ENCODE data around the gene SGSH.

The SGSH gene

DNA sequence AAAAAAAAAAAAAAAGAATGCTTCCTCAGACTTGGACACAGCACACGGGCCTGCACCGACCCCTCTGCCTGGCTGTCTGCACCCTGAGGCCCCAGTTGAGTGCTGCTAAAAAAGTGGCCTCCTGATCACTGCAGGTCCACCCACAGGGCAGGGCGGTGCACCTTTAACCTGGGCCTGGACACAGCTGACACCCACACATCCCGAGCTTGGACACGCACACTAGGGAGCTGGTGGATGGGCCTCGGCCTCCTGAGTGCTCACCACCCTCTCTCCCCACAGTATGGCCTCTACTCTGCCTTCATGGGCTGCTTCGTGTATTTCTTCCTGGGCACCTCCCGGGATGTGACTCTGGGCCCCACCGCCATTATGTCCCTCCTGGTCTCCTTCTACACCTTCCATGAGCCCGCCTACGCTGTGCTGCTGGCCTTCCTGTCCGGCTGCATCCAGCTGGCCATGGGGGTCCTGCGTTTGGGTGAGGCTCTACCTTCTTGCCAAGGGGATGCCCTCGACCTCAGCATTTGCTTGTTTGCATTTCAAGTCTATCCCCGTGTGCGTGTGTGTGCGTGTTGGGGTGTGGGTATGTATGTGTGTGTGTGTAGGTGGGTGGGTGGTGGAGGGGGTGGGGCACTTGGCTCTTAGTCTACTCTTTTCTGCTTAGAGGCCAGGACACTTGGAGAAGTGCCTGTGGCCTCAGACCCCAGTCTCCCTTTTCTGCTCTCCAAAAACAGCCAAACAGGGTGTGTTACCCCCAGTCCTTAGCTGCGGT is 2.4 kb upstream of the SGSH start:
- no peak overlapping the region for H3K9ac ChIP-seq (ENCODE audit: low read depth, low read length)
- no peaks in the 10 kb centered on the region for H3K27me3 ChIP-seq (ENCODE audit: control insufficient read depth, insufficient read depth, low read length)
- no peaks in the 10 kb centered on the region for H3K9me3 ChIP-seq (ENCODE audit: control insufficient read depth, insufficient read depth, low read length)
- no peak overlapping the region for H3K4me3 ChIP-seq (ENCODE audit: low read depth, low read length)
- peaks cover 8% of the 10 kb centered on the region for H3K36me3 ChIP-seq (ENCODE audit: control insufficient read depth, insufficient read depth, low read length)
- H3K4me1 ChIP-seq (ENCODE audit: control insufficient read depth, insufficient read depth, low read length) = peaks cover 7% of the 10 kb centered on the region

DNA sequence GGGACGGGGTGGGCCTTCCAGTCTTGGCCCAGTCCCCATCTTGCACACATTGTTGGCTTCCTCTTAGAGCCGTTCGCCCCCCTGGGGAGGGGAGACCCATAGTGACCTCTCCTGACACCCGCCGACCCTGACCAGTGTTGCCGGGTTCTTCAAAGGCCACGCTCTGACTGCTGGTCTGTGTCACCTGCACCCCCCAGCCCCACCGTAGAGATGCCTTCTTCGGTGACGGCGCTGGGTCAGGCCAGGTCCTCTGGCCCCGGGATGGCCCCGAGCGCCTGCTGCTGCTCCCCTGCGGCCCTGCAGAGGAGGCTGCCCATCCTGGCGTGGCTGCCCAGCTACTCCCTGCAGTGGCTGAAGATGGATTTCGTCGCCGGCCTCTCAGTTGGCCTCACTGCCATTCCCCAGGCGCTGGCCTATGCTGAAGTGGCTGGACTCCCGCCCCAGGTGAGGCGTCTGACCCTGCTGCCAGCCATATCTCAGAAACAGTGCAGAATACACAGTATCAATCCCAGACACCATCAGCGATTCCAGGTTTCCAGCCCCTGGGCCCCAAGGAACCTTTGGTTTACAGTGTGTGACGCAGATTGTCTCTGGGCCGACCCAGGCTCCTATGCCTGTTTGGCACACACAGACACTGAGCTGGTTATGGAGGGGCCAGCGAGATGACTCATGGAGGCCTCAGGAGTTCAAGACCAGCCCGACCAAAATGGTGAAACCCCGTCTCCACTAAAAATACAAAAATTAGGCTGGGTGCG is 1.4 kb upstream of the SGSH start:
- peak overlapping the region; percentile 90 for H3K4me3 ChIP-seq (ENCODE audit: low read depth, low read length)
- H3K9ac ChIP-seq (ENCODE audit: low read depth, low read length) = peak overlapping the region; percentile 47
- peaks cover 7% of the 10 kb centered on the region for H3K4me1 ChIP-seq (ENCODE audit: control insufficient read depth, insufficient read depth, low read length)
- peaks cover 16% of the 10 kb centered on the region for H3K36me3 ChIP-seq (ENCODE audit: control insufficient read depth, insufficient read depth, low read length)
- H3K9me3 ChIP-seq (ENCODE audit: control insufficient read depth, insufficient read depth, low read length) = no peaks in the 10 kb centered on the region
- H3K27me3 ChIP-seq (ENCODE audit: control insufficient read depth, insufficient read depth, low read length) = no peaks in the 10 kb centered on the region

DNA sequence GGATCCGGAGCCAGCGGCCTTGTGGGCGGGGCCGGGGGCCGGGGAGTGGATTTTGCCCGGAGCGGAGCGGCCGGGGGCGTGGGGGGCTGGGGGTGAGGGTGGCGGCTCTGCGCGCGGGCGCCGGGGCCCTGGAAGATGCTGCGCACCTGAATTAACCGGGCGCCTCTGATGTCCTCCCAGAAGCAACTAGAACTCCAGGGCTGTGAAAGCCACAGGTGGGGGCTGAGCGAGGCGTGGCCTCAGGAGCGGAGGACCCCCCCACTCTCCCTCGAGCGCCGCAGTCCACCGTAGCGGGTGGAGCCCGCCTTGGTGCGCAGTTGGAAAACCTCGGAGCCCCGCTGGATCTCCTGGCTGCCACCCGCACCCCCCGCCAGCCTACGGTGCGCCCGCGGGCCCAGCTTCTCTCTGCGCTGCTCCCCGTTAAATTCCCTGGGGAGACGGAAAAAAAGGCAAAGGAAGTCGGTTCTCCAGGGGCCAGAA is 643 bp upstream of the SGSH start:
- peak overlapping the region; percentile 47 for H3K9ac ChIP-seq (ENCODE audit: low read depth, low read length)
- H3K4me1 ChIP-seq (ENCODE audit: control insufficient read depth, insufficient read depth, low read length) = peaks cover 7% of the 10 kb centered on the region
- H3K27me3 ChIP-seq (ENCODE audit: control insufficient read depth, insufficient read depth, low read length) = no peaks in the 10 kb centered on the region
- peak overlapping the region; percentile 90 for H3K4me3 ChIP-seq (ENCODE audit: low read depth, low read length)
- no peaks in the 10 kb centered on the region for H3K9me3 ChIP-seq (ENCODE audit: control insufficient read depth, insufficient read depth, low read length)
- H3K36me3 ChIP-seq (ENCODE audit: control insufficient read depth, insufficient read depth, low read length) = peaks cover 21% of the 10 kb centered on the region

DNA sequence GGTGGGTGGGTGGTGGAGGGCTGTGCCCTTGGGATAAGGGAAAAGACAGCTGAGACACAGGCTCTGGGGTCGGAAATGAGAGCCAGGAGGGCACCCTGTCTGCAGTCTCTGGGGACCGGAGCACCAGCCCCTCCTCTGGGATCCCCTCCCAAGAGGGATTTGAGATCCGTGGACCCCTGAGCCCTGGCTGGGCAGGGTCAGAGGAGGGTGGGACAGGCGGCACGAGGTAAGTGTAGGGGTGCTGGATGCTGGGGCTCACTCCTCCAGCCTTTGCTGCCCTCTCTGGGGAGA is 425 bp downstream of the SGSH start:
- Histone ChIP-seq H3K4me3 (ENCODE audit: low read depth, low read length) (peak overlapping the region; percentile 90), H3K4me1 (ENCODE audit: control insufficient read depth, insufficient read depth, low read length) (peaks cover 4% of the 10 kb centered on the region), H3K9me3 (ENCODE audit: control insufficient read depth, insufficient read depth, low read length) (no peaks in the 10 kb centered on the region), H3K9ac (ENCODE audit: low read depth, low read length) (peak overlapping the region; percentile 81), H3K27me3 (ENCODE audit: control insufficient read depth, insufficient read depth, low read length) (no peaks in the 10 kb centered on the region), H3K36me3 (ENCODE audit: control insufficient read depth, insufficient read depth, low read length) (peaks cover 22% of the 10 kb centered on the region)

DNA sequence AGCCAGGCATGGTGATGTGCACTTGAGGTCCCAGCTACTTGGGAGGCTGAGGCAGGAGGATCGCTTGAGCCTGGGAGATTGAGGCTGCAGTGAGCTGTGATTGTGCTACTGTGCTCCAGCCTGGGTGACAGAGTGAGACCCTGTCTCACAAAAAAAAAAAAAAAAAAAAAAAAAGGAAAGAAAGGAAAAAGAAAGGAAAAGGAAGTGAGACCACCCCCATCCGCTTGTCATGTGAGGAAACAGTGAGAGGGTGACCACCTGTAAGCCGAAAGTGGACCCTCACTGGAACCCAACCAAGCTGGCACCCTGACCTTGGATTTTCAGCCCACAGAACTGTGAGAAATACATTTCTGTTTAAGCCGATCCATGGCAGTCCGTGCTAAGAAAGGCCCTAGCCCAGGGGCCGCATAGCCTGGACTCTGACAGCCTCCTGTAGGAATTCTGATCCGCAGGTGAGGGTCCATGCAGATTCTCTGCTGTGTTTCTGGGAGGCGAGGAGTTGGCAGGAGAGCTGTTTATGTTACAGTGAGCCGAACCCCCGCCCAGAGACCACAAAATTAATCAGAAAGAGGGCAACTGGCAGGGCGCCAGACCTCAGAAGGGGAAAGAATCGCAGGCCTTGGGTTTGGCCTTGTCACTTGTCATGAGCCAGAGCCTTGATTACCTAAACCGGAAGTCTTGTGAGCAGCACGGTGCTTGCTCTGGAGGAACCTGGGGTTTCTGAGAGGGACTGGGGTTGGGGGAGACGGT is 945 bp downstream of the SGSH start:
- Histone ChIP-seq H3K36me3 (ENCODE audit: control insufficient read depth, insufficient read depth, low read length) (peaks cover 22% of the 10 kb centered on the region), H3K27me3 (ENCODE audit: control insufficient read depth, insufficient read depth, low read length) (no peaks in the 10 kb centered on the region), H3K4me3 (ENCODE audit: low read depth, low read length) (peak overlapping the region; percentile 90), H3K9me3 (ENCODE audit: control insufficient read depth, insufficient read depth, low read length) (no peaks in the 10 kb centered on the region), H3K9ac (ENCODE audit: low read depth, low read length) (peak overlapping the region; percentile 81), H3K4me1 (ENCODE audit: control insufficient read depth, insufficient read depth, low read length) (peaks cover 4% of the 10 kb centered on the region)

DNA sequence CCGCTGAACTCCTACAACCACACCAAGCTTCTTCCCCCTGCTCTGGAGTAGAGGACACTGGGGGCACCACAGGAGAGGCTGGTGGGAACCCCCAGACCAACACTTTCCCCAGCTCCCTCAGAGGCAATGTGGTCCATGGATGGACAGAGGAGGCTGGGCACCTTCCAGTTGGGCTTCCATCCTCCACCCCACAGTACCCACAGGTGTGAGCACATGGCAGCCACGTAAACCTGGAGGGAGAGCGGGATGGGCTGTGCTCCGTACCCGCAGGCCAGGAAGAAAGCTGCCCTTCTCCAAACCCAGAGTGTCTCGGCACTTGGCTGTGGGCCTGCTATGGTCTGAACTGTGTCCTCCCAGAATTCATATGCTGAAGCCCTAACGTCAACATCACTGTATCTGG is 1.7 kb downstream of the SGSH start:
- H3K9ac ChIP-seq (ENCODE audit: low read depth, low read length) = no peak overlapping the region
- H3K27me3 ChIP-seq (ENCODE audit: control insufficient read depth, insufficient read depth, low read length) = no peaks in the 10 kb centered on the region
- no peaks in the 10 kb centered on the region for H3K9me3 ChIP-seq (ENCODE audit: control insufficient read depth, insufficient read depth, low read length)
- H3K4me1 ChIP-seq (ENCODE audit: control insufficient read depth, insufficient read depth, low read length) = peaks cover 4% of the 10 kb centered on the region
- H3K36me3 ChIP-seq (ENCODE audit: control insufficient read depth, insufficient read depth, low read length) = peaks cover 22% of the 10 kb centered on the region
- H3K4me3 ChIP-seq (ENCODE audit: low read depth, low read length) = no peak overlapping the region

DNA sequence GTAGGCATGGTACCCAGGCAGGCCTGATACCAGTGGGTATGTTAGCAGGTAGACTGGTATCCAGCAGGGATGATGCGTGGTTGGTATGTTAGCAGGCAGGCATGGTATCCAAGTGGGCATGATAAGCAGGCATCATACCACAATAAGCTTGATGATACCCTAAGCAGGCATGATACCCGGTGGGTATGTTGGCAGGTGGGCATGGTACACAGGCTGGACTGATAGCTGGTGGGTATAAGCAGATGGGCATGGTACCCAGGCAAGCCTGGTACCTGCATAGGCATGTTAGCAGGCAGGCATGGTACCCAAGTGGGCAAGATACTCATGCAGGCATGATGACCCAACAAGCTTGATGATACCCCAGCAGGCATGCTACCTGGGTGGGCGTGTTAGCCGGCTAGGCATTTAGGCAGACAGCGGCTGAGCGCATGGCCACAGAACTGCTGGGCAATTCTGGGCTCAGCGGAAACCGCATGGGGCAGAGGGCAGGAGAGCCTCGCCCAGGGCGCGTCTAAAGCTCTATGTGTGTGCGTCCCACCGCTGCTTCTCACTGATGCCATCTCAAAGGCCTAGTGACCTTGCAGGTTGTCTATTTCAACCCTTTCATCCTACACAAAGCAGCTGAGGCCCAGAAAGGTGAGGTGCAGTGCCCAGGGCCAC is 2.3 kb downstream of the SGSH start:
- peaks cover 17% of the 10 kb centered on the region for H3K36me3 ChIP-seq (ENCODE audit: control insufficient read depth, insufficient read depth, low read length)
- H3K9ac ChIP-seq (ENCODE audit: low read depth, low read length) = no peak overlapping the region
- peaks cover 4% of the 10 kb centered on the region for H3K4me1 ChIP-seq (ENCODE audit: control insufficient read depth, insufficient read depth, low read length)
- no peaks in the 10 kb centered on the region for H3K9me3 ChIP-seq (ENCODE audit: control insufficient read depth, insufficient read depth, low read length)
- H3K4me3 ChIP-seq (ENCODE audit: low read depth, low read length) = no peak overlapping the region
- no peaks in the 10 kb centered on the region for H3K27me3 ChIP-seq (ENCODE audit: control insufficient read depth, insufficient read depth, low read length)

DNA sequence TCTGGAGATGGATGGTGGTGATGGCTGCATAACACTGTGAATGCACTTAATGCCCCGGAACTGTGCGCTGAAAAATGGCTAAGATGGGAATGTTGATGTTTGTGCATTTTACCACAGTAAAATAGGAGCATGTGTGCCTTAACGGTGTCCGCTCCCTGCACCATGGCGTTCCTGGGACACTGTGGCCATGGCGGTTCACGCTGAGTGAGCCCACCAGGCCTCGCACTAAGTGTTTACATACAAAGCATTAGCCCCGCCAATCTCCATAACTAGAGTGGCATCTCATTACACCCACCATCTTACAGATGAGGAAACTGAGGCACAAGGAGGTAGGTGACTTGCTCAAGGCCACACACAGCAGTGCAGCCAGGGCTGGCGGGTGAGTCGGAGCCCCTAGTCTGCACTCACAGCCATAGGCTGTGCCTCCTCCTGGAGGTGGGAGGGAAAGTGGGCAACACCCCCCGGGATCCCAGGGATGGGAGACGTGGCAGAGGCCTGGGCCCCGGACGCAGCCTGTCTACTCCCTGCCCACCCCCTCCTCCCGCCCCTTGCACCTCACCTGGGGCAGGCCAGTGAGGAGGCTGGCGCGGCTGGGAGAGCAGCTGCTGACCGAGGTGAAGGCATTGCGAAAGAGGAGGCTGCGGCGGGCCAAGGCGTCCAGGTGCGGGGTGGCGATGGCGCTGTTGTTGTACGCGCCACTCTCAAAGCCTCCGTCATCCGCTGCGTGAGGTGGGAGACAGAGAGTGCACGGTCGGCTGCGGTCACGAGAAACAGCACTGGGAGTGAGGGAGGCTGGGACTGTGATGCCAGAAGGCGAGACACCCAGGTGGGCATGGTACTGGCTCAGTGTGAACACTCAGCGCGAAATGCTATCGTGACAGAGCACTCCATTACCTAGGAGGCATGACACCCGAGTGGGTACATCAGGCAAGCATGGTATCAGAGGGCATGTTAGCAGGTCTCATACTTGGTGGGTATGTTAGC is 3.4 kb downstream of the SGSH start:
- peaks cover 20% of the 10 kb centered on the region for H3K36me3 ChIP-seq (ENCODE audit: control insufficient read depth, insufficient read depth, low read length)
- H3K9ac ChIP-seq (ENCODE audit: low read depth, low read length) = no peak overlapping the region
- H3K4me1 ChIP-seq (ENCODE audit: control insufficient read depth, insufficient read depth, low read length) = peaks cover 4% of the 10 kb centered on the region
- no peak overlapping the region for H3K4me3 ChIP-seq (ENCODE audit: low read depth, low read length)
- H3K9me3 ChIP-seq (ENCODE audit: control insufficient read depth, insufficient read depth, low read length) = no peaks in the 10 kb centered on the region
- H3K27me3 ChIP-seq (ENCODE audit: control insufficient read depth, insufficient read depth, low read length) = no peaks in the 10 kb centered on the region

DNA sequence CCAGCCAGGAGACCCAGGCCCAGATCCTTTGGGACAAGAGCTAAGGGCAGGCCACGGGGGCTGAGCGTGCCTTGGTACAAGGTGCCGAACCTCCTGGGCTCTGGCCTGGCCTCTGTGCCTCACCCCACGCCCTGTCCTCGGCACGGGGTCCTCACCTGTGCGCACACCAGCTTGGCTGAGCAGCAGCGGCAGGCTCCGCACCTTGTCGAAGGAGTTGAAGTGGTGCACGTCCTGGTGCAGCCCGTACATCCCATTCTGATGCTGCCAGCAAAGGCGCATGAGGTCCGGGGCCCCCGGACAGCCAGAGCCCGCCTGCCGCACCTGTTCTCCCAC is 5.3 kb downstream of the SGSH start:
- H3K9me3 ChIP-seq (ENCODE audit: control insufficient read depth, insufficient read depth, low read length) = no peaks in the 10 kb centered on the region
- peaks cover 4% of the 10 kb centered on the region for H3K4me1 ChIP-seq (ENCODE audit: control insufficient read depth, insufficient read depth, low read length)
- H3K9ac ChIP-seq (ENCODE audit: low read depth, low read length) = no peak overlapping the region
- H3K27me3 ChIP-seq (ENCODE audit: control insufficient read depth, insufficient read depth, low read length) = no peaks in the 10 kb centered on the region
- no peak overlapping the region for H3K4me3 ChIP-seq (ENCODE audit: low read depth, low read length)
- peaks cover 31% of the 10 kb centered on the region for H3K36me3 ChIP-seq (ENCODE audit: control insufficient read depth, insufficient read depth, low read length)

DNA sequence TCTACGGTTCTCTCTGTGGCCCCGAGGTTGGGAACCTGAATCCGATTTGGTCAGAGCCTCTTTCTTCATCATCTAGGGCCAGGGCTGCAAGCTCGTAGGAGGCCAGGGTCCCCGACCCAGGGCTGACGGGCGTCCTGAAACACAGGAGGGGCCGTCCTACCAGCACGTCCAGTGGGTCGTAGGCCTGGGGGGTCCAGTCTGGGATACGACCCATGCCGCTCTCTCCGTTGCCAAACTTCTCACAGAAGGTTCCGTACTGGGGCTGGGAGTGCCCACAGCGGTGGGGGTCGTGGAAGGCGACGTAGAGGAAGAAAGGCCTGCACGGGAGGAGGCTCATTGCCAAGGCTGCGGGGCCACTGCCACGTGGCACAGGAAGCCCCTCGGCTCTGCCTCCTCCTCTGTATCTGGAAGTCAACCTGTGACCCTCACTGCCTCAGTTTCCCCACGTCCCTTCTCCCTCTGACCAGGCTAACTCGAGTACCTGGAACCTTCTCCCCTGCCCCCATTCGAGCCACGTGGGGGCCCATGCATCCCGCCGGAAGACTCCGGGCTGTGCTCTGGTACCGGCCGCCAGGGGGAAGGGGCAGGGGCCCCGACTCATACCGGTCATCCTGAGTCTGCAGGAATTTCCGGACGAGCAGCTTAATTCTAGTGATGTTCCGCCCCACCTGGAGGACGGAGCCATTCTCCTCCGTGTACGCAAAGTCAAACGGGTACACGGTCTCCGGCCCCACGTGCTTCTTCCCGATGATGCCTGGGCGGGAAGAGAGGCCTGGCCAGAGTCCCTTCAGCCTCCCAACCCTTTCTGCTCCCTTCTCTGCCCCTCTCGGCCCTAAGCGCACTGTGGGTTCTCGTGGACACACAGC is 5.9 kb downstream of the SGSH start:
- H3K36me3 ChIP-seq (ENCODE audit: control insufficient read depth, insufficient read depth, low read length) = peaks cover 34% of the 10 kb centered on the region

More for the DNA sequence above, 5.9 kb downstream of the SGSH start:
- no peak overlapping the region for H3K9ac ChIP-seq (ENCODE audit: low read depth, low read length)
- H3K4me1 ChIP-seq (ENCODE audit: control insufficient read depth, insufficient read depth, low read length) = no peaks in the 10 kb centered on the region
- no peaks in the 10 kb centered on the region for H3K27me3 ChIP-seq (ENCODE audit: control insufficient read depth, insufficient read depth, low read length)
- no peaks in the 10 kb centered on the region for H3K9me3 ChIP-seq (ENCODE audit: control insufficient read depth, insufficient read depth, low read length)
- H3K4me3 ChIP-seq (ENCODE audit: low read depth, low read length) = no peak overlapping the region

Measured in iPS-15b (cell line).